Measurements from ENCODE around the gene APOBEC3B.

The APOBEC3B gene

GRCh38 chr22:38981005-38981991, 849 bp upstream of the APOBEC3B start:
- TF ChIP-seq EGR1 (IDR thresholded peaks at IDR 0.05) (peak; percentile 98), TCF12 (IDR thresholded peaks at IDR 0.05; ENCODE audit: low read depth) (no peak), RAD21 (IDR thresholded peaks at IDR 0.05; ENCODE audit: low read depth) (peak; percentile 34), ZBTB7A (IDR thresholded peaks at IDR 0.05; ENCODE audit: low read depth) (peak; percentile 57; the same call in 1 of the 2 replicates), CREB1 (IDR thresholded peaks at IDR 0.05; ENCODE audit: low read depth) (no peak), TEAD4 (IDR thresholded peaks at IDR 0.05) (0 out of 2 replicates have a peak, but pooled peaks have one; percentile 20)

DNA sequence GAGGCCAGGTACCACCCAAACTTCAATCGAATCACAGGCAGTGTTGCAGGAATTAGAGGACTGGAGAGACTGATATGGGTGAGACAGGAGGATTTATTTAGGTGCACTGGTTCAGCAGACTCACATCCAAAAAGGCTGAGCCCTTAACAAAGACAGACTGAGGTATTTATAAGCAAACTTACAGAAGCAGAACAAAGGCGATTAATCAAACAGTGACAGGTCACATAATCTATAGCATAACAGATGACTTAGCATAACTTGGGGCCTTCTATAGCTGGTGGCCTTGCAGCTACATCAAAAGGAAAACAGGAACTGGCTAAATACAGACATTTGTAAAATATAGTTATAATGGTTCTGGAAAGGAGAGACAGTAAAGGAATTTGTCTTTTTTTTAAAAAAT, 2.1 kb downstream of the APOBEC3B start:
- TF ChIP-seq EGR1 (IDR thresholded peaks at IDR 0.05) (no peak), CEBPB (IDR thresholded peaks at IDR 0.05) (no peak), TCF12 (IDR thresholded peaks at IDR 0.05; ENCODE audit: low read depth) (no peak), CREB1 (IDR thresholded peaks at IDR 0.05; ENCODE audit: low read depth) (no peak), ZBTB7A (IDR thresholded peaks at IDR 0.05; ENCODE audit: low read depth) (no peak), RAD21 (IDR thresholded peaks at IDR 0.05; ENCODE audit: low read depth) (no peak), FOXM1 (IDR thresholded peaks at IDR 0.05; ENCODE audit: borderline replicate concordance, low read depth) (no peak), TEAD4 (IDR thresholded peaks at IDR 0.05) (no peak), NFIC (IDR thresholded peaks at IDR 0.05) (no peak), YY1 (IDR thresholded peaks at IDR 0.05; ENCODE audit: low read depth) (no peak)
- TF ChIP-seq, protein P1, sequence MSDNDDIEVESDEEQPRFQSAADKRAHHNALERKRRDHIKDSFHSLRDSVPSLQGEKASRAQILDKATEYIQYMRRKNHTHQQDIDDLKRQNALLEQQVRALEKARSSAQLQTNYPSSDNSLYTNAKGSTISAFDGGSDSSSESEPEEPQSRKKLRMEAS (IDR thresholded peaks at IDR 0.05), result no peak
- TF ChIP-seq, protein P2, sequence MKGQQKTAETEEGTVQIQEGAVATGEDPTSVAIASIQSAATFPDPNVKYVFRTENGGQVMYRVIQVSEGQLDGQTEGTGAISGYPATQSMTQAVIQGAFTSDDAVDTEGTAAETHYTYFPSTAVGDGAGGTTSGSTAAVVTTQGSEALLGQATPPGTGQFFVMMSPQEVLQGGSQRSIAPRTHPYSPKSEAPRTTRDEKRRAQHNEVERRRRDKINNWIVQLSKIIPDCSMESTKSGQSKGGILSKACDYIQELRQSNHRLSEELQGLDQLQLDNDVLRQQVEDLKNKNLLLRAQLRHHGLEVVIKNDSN (IDR thresholded peaks at IDR 0.05), result no peak

DNA sequence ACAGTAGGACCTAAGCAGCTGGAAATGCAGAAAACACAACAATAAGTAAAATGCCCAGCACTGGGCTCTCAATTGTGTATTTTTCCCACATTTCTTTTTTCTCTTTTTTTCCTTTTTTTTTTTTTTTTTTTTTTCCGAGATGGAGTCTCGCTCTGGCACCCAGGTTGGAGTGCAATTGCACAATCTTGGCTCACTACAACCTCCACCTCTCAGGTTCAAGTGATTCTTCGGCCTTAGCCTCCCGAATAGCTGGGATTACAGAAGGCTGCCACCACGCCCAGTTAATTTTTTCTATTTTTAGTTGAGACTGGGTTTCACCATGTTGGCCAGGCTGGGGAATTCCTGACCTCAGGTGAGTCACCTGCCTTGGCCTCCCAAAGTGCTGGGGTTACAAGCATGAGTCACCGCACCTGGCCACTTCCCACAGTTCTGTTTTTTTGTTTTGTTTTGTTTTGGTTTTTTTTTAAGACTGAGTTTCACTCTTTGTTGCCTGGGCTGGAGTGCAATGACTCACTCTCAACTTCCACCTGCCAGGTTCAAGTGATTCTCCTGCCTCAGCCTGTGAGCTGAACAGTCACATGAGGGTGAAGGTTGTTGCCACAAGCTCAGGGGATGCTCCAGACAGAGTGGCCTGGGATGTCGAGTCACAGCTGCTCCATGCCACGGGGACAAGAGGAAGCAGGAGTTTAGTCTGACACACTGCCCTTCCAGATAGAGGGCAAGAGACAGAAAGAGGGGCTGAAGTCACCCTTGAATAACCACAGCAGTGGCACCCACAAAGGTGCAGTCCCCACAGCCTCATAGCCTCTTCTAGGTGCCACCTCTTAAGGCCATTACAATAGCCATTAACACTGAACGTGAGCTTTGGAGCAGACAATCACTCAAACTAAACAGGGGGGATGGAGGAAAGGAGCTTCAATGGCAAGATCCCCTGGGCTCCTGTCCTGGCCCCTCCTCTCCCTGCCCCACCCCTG, 2.9 kb downstream of the APOBEC3B start:
- TF ChIP-seq EP300 (IDR thresholded peaks at IDR 0.05; ENCODE audit: borderline replicate concordance) (peak; percentile 91), CEBPB (IDR thresholded peaks at IDR 0.05) (peak; percentile 97), RAD21 (IDR thresholded peaks at IDR 0.05; ENCODE audit: low read depth) (peak; percentile 10; the same call in 1 of the 2 replicates), YY1 (IDR thresholded peaks at IDR 0.05; ENCODE audit: low read depth) (peak; percentile 54), FOXM1 (IDR thresholded peaks at IDR 0.05; ENCODE audit: borderline replicate concordance, low read depth) (peak; percentile 87), TEAD4 (IDR thresholded peaks at IDR 0.05) (peak; percentile 97), NFIC (IDR thresholded peaks at IDR 0.05) (peak; percentile 95), TCF12 (IDR thresholded peaks at IDR 0.05; ENCODE audit: low read depth) (peak; percentile 98)
- TF ChIP-seq, protein P1 (IDR thresholded peaks at IDR 0.05), result peak; percentile 81
- TF ChIP-seq, protein P2 (IDR thresholded peaks at IDR 0.05), result peak; percentile 68; the same call in 1 of the 2 replicates

DNA sequence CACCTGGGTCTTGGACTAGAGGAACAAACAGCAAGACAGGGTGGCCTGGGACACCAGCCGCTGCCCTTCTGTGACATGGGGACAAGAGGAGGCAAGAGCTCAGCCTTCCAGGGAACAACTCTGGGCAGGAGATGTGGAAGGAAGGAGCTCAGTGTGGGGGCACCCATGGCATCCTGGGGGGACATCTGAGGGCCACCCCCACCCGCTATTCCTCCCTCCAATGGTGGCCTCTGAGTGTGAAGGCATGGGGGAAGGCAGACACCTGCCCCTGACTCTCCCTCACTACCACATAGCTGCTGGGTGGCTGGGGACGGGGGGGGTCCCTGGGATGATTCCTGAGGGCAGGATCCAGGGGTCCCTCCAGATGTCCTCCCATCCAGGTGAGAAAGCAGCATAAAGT, 4.5 kb downstream of the APOBEC3B start:
- TF ChIP-seq EP300 (IDR thresholded peaks at IDR 0.05; ENCODE audit: borderline replicate concordance), result no peak

DNA sequence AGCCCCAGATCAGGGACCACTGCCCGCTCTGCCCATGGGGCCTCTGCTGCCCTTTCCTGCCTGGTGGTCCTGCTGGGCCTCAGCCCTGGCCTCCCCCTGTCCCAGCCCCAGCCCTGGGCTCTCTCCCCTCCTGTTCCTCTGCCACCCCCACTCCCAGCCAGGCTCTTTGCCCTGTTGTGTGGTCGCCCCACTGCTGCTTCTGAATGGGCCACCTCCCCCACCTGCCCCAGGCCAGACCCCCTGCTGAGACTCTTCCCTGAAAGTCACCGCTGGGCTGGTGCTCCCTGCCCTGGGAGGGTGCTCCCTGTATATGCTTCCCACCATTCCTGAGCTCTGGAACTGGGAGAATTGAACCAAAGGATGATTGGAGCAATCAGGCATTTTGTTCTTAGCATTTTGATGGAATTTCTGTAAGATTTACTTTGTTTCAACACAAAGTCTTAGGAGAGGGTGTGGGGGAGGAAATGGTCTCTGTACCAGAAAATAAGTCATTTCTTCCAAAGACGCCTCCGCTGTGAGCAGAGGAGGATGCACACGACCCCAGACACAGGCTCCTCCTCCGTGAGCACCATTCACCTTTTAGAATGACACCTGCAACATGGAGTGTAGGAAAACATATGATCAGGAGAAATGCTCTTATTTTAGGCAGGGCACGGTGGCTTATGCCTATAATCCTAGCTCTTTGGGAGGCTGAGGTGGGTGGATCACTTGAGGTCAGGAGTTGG, 5.2 kb downstream of the APOBEC3B start:
- TF ChIP-seq, protein P2 (IDR thresholded peaks at IDR 0.05), result no peak
- no peak for TF ChIP-seq ZBTB7A (IDR thresholded peaks at IDR 0.05; ENCODE audit: low read depth)
- TF ChIP-seq FOXM1 (IDR thresholded peaks at IDR 0.05; ENCODE audit: borderline replicate concordance, low read depth), result no peak
- no peak for TF ChIP-seq CEBPB (IDR thresholded peaks at IDR 0.05)

- TF ChIP-seq, protein P1 (IDR thresholded peaks at IDR 0.05), result no peak
- TF ChIP-seq, protein P2 (IDR thresholded peaks at IDR 0.05), result no peak
- TF ChIP-seq CEBPB (IDR thresholded peaks at IDR 0.05), result no peak
- TF ChIP-seq TAF1 (IDR thresholded peaks at IDR 0.05; ENCODE audit: low read depth), result no peak
- TF ChIP-seq RAD21 (IDR thresholded peaks at IDR 0.05; ENCODE audit: low read depth), result no peak
- no peak for TF ChIP-seq TEAD4 (IDR thresholded peaks at IDR 0.05)
- TF ChIP-seq EP300 (IDR thresholded peaks at IDR 0.05; ENCODE audit: borderline replicate concordance), result no peak
Observed at GRCh38 chr22:38989466-38989865, 7.3 kb downstream of the APOBEC3B start.

DNA sequence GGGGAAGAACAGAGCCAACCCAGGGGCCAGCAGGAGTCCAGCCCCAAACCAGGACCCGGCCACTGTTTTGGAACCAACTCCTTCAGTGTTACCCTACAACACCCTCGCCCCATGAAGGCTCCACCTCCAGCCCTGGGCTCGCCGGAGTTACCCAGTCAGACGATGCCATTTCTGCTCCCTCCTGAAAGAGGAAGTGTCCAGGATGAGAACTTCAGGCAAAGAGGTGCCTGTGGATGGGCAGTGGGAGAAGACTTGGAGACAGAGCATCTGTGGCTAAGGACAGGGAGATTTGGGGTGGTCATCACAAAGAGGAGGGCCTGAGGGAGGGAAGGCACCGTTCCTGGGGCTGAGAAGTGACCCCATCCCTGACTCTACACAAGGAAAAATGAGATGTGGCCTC, 14.0 kb downstream of the APOBEC3B start:
- TF ChIP-seq FOXM1 (IDR thresholded peaks at IDR 0.05; ENCODE audit: borderline replicate concordance, low read depth), result no peak
- TF ChIP-seq NFIC (IDR thresholded peaks at IDR 0.05), result no peak
- no peak for TF ChIP-seq TAF1 (IDR thresholded peaks at IDR 0.05; ENCODE audit: low read depth)
- no peak for TF ChIP-seq TEAD4 (IDR thresholded peaks at IDR 0.05)
- no peak for TF ChIP-seq CREB1 (IDR thresholded peaks at IDR 0.05; ENCODE audit: low read depth)
- no peak for TF ChIP-seq YY1 (IDR thresholded peaks at IDR 0.05; ENCODE audit: low read depth)
- no peak for TF ChIP-seq EGR1 (IDR thresholded peaks at IDR 0.05)
- TF ChIP-seq, protein P2 (IDR thresholded peaks at IDR 0.05), result no peak
- TF ChIP-seq ZBTB7A (IDR thresholded peaks at IDR 0.05; ENCODE audit: low read depth), result no peak
- no peak for TF ChIP-seq RAD21 (IDR thresholded peaks at IDR 0.05; ENCODE audit: low read depth)
- no peak for TF ChIP-seq TCF12 (IDR thresholded peaks at IDR 0.05; ENCODE audit: low read depth)
- TF ChIP-seq EP300 (IDR thresholded peaks at IDR 0.05; ENCODE audit: borderline replicate concordance), result no peak
- TF ChIP-seq, protein P1 (IDR thresholded peaks at IDR 0.05), result no peak
- no peak for TF ChIP-seq CEBPB (IDR thresholded peaks at IDR 0.05)
- TF ChIP-seq, protein P3, sequence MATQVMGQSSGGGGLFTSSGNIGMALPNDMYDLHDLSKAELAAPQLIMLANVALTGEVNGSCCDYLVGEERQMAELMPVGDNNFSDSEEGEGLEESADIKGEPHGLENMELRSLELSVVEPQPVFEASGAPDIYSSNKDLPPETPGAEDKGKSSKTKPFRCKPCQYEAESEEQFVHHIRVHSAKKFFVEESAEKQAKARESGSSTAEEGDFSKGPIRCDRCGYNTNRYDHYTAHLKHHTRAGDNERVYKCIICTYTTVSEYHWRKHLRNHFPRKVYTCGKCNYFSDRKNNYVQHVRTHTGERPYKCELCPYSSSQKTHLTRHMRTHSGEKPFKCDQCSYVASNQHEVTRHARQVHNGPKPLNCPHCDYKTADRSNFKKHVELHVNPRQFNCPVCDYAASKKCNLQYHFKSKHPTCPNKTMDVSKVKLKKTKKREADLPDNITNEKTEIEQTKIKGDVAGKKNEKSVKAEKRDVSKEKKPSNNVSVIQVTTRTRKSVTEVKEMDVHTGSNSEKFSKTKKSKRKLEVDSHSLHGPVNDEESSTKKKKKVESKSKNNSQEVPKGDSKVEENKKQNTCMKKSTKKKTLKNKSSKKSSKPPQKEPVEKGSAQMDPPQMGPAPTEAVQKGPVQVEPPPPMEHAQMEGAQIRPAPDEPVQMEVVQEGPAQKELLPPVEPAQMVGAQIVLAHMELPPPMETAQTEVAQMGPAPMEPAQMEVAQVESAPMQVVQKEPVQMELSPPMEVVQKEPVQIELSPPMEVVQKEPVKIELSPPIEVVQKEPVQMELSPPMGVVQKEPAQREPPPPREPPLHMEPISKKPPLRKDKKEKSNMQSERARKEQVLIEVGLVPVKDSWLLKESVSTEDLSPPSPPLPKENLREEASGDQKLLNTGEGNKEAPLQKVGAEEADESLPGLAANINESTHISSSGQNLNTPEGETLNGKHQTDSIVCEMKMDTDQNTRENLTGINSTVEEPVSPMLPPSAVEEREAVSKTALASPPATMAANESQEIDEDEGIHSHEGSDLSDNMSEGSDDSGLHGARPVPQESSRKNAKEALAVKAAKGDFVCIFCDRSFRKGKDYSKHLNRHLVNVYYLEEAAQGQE (IDR thresholded peaks at IDR 0.05; ENCODE audit: low read depth), result no peak

Data from Ishikawa (cell line).